ENCODE measurements around the gene SHLD1.
A peak's percentile ranks its signal among the peaks of the same experiment; 100 is the strongest.

The SHLD1 gene

DNA sequence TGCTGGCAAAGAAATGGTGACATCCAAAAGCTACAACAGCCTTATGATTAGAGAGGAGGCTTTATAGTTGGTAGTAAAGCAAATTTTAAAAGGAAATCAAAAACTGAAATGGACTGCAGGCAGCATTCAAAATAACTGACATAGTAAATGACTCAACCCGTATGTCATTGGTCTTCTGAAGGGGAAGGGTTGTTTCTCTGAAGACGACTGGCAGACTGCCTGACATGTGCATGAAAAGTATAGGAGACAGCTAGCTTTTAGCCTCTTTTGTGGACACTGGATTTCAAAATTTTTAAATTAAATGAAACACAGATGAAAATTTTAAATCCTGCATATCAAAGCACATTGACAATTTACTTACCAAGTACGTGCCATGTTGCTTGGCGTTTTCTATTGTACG, 109.4 kb downstream of the SHLD1 start:
- DNase-seq = peak; percentile 29

DNA sequence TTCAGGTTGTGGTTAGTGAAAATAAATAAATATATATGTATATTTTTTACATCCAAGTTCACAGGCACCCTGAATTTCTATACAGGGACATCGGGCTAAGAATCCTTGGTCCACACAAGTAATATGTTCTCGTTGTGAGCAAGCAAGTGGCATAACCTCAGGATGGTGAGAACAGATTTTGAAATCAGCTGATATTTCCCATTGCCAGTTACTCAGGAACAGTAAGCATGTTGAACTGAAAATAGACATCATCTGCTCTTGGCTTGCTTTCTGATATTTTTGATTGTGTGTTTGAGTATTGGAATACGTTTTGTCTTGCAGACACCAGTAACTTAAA, 112.5 kb downstream of the SHLD1 start:
- no peak for DNase-seq

DNA sequence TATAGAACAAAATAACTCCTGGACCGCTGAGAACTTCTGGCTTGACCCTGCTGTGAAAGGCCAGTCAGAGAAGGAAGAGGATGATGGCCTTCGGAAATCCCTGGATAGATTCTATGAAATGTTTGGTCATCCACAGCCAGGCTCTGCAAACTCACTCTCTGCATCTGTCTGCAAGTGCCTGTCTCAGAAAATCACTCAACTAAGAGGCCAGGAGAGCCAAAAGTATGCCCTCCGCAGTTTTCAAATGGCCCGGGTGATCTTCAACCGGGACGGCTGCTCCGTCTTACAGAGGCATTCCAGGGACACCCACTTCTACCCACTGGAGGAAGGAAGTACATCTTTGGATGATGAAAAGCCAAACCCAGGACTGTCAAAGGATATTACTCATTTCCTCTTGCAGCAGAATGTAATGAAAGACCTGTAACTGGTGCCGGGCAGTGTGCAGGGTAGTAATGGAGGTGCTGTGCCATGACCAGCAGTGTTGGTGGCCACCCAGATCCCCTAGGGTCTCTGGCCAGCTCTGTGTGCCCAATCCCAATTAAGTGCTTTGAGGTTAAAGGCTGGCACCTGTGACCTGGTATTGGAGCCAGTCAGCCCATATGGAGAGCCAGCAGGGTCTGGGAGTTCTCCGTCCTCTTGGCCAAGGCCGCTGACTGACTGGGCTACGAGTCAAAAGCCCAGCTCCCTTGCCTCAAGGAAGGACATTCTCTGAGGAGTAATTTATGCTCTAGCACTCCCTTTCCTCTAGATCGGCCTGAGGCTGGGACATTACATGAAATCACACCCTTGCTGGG, 113.0 kb downstream of the SHLD1 start:
- peak; percentile 61 for DNase-seq

DNA sequence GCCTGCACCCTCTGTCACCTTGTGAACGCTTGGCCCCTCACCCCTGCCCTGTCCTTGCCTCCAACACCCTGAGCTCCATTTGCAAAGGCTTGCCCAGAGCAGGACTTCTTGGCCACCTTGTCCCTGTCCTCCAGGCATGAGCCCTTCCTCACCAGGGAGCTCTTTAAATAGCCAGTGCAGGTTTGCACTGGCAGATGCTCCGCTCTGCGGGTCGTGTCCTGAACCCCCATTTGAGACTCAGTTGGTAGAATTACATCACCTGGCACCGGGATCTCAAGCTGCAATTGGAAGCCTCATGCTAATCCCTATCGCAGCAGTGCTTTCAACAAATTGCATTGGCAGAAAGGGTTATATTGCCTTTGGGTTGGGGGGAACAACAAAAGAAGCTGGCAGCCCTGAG, 114.2 kb downstream of the SHLD1 start:
- no peak for DNase-seq

DNA sequence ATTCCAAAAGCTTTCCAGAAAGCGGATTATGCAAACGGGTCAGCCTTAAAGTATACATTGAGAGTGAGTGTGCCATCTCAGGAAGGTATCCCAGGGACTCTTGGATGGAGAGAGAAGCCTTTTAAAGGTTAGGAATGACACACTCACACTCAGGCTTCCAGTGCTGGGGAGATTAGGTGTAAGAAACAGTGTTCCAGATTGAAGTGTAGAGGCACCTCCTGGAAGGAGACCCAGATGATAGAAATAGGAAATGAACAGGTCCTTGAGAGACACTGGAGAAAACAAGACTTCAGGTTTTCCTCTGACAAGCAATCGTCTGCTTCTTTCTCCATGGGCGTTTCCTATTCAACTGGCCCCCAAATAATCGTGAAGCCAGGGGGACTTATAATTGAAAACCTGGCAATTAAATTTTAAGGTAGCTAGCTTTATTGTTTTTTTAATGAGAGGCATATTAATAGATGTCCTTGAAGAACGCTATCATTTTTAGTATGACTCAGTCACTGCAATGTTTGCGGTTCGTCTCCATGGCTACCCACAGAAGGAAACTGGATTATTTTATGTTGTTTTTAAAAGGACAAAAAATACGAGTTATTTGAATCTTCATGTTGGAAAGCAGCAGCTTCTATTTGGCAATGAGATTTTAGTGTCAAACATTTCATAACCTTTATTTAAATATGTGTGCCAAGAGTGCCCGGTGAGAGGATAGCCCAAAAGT, 114.8 kb downstream of the SHLD1 start:
- DNase-seq = peak; percentile 35

DNA sequence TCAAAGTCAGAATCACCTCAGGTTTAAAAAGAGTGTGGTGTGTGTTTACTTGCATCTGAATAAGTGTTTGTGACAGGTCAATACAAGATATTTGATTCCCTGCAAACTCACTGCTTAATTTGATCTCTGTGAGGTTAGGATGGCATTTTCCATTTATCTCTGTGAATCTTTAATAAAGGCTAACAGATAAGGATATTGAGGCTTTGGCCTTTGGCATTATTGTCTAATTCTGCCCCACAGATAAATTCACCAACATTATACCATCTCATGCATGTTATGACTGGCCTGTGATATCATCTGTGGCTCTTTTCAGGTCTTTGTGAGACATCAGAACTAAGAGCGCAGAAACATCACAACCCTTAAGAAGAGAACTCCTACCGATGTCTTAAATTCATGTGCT, 115.4 kb downstream of the SHLD1 start:
- DNase-seq = no peak

- no peak for DNase-seq
These were observed 120.4 kb downstream of the SHLD1 start for GRCh38 chr20:5870568-5870981.

DNA sequence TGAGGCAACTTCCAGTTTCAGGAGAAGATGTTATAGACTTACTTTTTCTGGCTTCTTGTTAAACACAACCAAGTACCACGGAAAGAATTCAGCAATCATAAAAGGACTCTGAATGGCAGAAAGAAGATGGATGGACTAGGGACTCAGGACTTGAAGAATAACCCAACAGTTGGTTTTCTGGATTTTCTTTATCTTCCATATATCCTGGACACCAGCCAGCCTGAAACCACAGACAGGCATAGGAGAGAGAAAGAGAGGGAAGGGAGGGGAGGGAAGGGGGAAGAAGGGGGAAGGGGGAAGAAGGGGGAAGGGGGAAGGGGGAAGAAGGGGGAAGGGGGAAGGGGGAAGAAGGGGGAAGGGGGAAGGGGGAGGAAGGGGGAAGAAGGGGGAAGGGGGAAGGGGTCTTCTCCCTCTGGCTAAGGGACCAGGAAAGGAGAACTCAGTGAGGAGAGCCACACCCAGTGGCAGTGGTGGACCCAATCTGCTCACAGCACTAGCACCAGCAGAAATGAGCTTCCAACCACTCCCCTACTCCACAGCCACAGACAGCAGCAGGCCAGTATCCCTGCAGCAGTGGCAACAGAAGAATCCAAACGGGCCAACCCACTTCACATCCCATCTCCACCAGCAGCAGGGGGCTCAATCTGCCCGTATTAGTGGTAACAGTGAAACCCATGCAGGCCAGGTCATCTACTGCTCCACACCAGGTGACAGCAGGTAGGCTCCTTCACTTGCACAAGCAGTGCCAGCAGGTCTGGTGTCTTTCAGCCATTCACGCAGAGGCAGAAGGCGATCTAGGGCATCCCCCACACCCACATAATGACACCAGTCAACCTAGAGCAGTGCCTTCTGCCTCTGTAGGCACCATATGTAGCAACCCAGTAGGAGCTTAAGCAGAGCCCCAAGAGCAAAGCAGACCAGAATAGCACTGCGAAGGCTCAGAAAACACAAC, 121.5 kb downstream of the SHLD1 start:
- DNase-seq = peak; percentile 14

- no peak for DNase-seq
These were observed 126.9 kb downstream of the SHLD1 start for GRCh38 chr20:5877128-5877527.

DNA sequence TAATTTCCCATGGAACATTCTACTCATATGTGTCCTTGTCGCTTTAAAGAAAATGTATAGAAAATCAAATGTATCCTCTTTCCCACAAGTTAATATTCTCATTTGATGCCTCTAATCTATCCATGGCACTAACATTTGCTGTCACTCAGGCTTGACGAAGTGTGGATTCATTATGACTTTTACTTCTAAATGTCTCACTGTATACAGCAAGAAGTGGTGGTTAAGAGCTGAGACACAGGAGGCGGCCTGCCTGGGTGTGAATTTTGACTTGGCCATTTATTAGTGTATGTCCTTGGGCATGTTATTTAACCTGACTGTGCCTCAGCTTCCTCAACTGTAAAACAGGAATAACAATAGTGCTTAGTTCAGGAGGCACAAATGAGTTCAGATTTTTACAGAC, 130.1 kb downstream of the SHLD1 start:
- no peak for DNase-seq

- no peak for DNase-seq
These were observed 131.5 kb downstream of the SHLD1 start for GRCh38 chr20:5881703-5882102.

GRCh38 chr20:5882166-5882565, 132.0 kb downstream of the SHLD1 start:
- DNase-seq = no peak

DNA sequence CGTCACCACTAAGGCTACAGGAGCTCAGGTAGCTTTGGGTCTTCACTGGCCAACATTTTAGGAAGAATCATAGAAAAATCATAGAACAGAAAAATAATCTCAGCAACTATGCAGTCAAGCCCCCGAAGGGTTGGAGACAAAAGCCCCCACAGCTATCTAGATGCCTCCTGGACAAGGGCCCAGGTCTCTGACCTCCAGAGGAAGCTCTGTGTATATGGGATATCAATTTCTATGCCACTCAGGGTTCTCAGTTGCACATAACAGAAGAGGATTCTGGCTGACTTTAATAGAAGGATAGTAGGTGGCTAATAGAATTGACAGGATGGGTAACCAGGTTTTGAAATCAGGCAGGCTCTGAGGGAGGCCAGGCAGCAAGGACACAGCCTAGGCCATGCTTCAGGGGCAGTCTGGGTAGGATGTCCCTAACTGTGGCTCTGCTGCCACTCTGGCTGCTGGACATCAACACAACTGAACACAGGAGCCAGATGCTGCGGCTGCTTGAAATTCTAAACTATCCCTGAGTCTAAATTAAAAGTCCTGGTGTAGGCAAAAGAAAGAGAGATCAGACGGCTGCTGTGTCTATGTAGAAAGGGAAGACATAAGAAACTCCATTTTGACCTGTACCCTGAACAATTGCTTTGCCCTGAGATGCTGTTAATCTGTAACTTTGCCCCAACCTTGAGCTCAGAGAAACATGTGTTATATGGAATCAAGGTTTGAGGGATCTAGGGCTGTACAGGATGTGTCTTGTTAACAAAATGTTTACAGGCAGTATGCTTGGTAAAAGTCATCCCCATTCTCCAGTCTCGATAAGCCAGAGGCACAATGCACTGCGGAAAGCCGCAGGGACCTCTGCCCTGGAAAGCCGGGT, 134.5 kb downstream of the SHLD1 start:
- no peak for DNase-seq

- no peak for DNase-seq
These were observed 135.7 kb downstream of the SHLD1 start for GRCh38 chr20:5885866-5886265.

DNA sequence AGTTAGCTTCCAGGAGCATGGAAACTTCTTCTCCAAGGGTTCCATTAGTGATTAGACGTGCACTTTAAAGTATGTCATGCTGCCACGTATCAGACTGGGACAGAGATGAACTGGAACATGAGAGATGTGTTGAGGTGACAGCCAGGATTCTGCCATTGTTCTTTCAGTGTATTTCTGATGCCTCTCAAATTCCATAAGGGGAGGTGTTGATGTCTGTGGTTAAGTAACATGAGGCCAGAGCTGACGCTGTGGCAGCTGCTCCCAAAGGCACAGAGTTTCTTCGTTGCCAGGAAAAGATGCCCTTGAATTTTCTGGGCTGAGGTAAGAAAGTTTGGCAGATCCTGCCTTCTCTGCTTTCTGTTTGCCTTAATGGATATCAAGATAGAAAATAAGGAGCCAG, 136.6 kb downstream of the SHLD1 start:
- DNase-seq = no peak

GRCh38 chr20:5887386-5887785, 137.2 kb downstream of the SHLD1 start:
- no peak for DNase-seq

GRCh38 chr20:5888041-5888440, 137.8 kb downstream of the SHLD1 start:
- no peak for DNase-seq

- DNase-seq = no peak
These were observed 140.7 kb downstream of the SHLD1 start for GRCh38 chr20:5890773-5891441.

DNA sequence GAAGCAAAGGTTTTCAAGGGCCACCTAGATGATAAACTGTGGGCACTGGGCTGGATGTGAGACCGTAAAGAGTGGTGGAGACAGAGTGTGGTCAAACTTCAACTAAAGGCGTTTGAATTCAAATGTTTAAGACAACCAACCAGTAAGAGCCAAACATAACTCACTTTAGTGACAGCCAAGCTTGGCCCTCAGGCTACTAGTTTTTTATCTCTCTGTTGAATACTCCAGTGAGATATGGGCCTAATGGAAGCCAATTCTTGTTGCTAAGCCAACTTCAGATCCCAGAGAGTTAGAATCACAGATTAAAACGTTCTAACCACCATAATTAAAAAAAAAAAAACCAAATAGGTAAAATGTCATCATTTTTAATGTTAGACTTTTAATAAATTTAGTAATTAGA, 142.9 kb downstream of the SHLD1 start:
- no peak for DNase-seq

- no peak for DNase-seq
These were observed 143.4 kb downstream of the SHLD1 start for GRCh38 chr20:5893621-5894020.

DNA sequence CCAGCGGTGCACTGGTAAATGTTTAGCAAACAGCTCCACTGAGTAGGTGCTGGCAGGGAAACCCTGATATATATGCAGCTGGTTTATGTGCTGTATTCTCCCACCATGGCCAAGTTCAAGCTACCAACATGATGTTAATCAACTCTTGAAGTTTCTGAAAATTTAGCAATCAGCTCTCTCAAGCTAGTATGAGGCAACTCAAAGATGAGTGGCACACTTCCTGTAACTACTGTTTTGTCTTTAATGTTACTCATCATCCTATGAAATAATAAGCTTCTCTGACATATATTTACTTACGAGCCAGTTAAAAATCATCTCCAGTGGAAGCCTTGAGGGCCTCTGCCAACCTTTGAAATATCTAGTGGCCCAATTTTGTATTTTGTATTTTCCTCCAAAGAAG, 145.4 kb downstream of the SHLD1 start:
- DNase-seq = no peak

DNA sequence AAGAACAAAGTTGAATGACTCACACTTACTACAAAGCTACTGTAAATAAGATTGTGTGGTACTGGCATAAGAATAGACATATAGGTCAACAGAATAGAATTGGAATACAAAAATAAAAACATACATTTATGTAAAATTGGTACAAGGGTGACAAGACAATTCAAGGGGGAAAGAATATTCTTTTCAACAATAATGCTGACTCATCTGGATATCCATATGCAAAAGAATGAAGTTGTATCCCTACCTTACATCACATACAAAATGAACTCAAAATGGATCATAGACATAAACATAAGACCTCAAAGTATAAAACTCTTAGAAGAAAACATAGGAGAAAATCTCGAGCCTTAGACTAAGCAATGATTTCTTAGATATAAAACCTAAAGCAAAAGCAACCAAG, 149.2 kb downstream of the SHLD1 start:
- DNase-seq = no peak

Measured in fibroblast of skin of right biceps (primary cell).